Measurements from ENCODE around the gene OGFOD3. TPM values are rescaled to one million over a fixed set of nuclear protein-coding genes. Genes with fewer than 3 reads are reported as not detected.

The OGFOD3 gene
- total and polyA plus RNA-seq, 9 of the 15 experiments (the other 6 are each of a cell fraction or from before 2014, with no cell fraction given): 0.69 to 44.7 (median 18.9) TPM

- peak in 1 of 2 experiments; percentile 72; a peak in 2 of 4 replicates for TF ChIP-seq TEAD1 (CRISPR knock-in tag; IDR thresholded peaks at IDR 0.05)
- TF ChIP-seq XRCC4 (IDR thresholded peaks at IDR 0.05; ENCODE audit: extremely low read depth, insufficient read depth, insufficient read length): no peak
- peak; percentile 64 for TF ChIP-seq ZNF324 (CRISPR knock-in tag; IDR thresholded peaks at IDR 0.05)
- TF ChIP-seq, protein P1, sequence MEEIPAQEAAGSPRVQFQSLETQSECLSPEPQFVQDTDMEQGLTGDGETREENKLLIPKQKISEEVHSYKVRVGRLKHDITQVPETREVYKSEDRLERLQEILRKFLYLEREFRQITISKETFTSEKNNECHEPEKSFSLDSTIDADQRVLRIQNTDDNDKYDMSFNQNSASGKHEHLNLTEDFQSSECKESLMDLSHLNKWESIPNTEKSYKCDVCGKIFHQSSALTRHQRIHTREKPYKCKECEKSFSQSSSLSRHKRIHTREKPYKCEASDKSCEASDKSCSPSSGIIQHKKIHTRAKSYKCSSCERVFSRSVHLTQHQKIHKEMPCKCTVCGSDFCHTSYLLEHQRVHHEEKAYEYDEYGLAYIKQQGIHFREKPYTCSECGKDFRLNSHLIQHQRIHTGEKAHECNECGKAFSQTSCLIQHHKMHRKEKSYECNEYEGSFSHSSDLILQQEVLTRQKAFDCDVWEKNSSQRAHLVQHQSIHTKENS (CRISPR knock-in tag; IDR thresholded peaks at IDR 0.05): no peak
- TF ChIP-seq, protein P2, sequence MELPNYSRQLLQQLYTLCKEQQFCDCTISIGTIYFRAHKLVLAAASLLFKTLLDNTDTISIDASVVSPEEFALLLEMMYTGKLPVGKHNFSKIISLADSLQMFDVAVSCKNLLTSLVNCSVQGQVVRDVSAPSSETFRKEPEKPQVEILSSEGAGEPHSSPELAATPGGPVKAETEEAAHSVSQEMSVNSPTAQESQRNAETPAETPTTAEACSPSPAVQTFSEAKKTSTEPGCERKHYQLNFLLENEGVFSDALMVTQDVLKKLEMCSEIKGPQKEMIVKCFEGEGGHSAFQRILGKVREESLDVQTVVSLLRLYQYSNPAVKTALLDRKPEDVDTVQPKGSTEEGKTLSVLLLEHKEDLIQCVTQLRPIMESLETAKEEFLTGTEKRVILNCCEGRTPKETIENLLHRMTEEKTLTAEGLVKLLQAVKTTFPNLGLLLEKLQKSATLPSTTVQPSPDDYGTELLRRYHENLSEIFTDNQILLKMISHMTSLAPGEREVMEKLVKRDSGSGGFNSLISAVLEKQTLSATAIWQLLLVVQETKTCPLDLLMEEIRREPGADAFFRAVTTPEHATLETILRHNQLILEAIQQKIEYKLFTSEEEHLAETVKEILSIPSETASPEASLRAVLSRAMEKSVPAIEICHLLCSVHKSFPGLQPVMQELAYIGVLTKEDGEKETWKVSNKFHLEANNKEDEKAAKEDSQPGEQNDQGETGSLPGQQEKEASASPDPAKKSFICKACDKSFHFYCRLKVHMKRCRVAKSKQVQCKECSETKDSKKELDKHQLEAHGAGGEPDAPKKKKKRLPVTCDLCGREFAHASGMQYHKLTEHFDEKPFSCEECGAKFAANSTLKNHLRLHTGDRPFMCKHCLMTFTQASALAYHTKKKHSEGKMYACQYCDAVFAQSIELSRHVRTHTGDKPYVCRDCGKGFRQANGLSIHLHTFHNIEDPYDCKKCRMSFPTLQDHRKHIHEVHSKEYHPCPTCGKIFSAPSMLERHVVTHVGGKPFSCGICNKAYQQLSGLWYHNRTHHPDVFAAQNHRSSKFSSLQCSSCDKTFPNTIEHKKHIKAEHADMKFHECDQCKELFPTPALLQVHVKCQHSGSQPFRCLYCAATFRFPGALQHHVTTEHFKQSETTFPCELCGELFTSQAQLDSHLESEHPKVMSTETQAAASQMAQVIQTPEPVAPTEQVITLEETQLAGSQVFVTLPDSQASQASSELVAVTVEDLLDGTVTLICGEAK (IDR thresholded peaks at IDR 0.05): peak; percentile 56; the same call in 1 of the 2 replicates
- TF ChIP-seq, protein P2 (CRISPR knock-in tag; IDR thresholded peaks at IDR 0.05): no peak
- TF ChIP-seq IFI16 (CRISPR knock-in tag; IDR thresholded peaks at IDR 0.05): peak; percentile 56; the same call in 1 of the 2 replicates
- no peak for TF ChIP-seq BRF2 (IDR thresholded peaks at IDR 0.05; ENCODE audit: borderline replicate concordance, insufficient read depth, insufficient read length)
- TF ChIP-seq, protein P3, sequence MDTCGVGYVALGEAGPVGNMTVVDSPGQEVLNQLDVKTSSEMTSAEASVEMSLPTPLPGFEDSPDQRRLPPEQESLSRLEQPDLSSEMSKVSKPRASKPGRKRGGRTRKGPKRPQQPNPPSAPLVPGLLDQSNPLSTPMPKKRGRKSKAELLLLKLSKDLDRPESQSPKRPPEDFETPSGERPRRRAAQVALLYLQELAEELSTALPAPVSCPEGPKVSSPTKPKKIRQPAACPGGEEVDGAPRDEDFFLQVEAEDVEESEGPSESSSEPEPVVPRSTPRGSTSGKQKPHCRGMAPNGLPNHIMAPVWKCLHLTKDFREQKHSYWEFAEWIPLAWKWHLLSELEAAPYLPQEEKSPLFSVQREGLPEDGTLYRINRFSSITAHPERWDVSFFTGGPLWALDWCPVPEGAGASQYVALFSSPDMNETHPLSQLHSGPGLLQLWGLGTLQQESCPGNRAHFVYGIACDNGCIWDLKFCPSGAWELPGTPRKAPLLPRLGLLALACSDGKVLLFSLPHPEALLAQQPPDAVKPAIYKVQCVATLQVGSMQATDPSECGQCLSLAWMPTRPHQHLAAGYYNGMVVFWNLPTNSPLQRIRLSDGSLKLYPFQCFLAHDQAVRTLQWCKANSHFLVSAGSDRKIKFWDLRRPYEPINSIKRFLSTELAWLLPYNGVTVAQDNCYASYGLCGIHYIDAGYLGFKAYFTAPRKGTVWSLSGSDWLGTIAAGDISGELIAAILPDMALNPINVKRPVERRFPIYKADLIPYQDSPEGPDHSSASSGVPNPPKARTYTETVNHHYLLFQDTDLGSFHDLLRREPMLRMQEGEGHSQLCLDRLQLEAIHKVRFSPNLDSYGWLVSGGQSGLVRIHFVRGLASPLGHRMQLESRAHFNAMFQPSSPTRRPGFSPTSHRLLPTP (IDR thresholded peaks at IDR 0.05; ENCODE audit: borderline replicate concordance, extremely low read depth, insufficient read length): no peak
- no peak for TF ChIP-seq TAF15 (IDR thresholded peaks at IDR 0.05; ENCODE audit: low read depth, low read length)
Measured at GRCh38 chr17:82345151-82345976, 73.0 kb downstream of the OGFOD3 start (continued).
